IMR-90 (cell line): Measurements from ENCODE around the gene NDUFV2. TPM values are rescaled to one million over a fixed set of nuclear protein-coding genes. Genes with fewer than 3 reads are reported as not detected.

Experiments used
- ATAC-seq: fragments of 200-7000 bp; cut with Tn5 transposase; 2 replicates; pipeline ENCODE4 v1.9.1; 2020; ENCODE audit warnings: low read depth, mild to moderate bottlenecking, moderate library complexity
- BruUV-seq: library from RNA; stranded (reverse); fragments of 400-500 nt; replicated peaks from 2 replicates; lab custom pipeline; 2021; lab: Mats Ljungman, UMichigan
- CTCF ChIA-PET: fragments of 300-600 bp; formaldehyde crosslinking; extraction: SDS; loops from one replicate; lab custom pipeline; 2021; ENCODE audit warnings: antibody characterized with exemption; lab: Yijun Ruan, JAX
- POLR2A ChIA-PET: fragments of 300-600 bp; sonication (Branson Sonifier 250); formaldehyde crosslinking; loops from one replicate; lab custom pipeline; 2022; ENCODE audit warnings: antibody characterized with exemption; ENCODE audit not compliant: unreplicated experiment; lab: Charles Lee
- DNase-seq: peaks from one replicate; pipeline ENCODE4 v3.0.0; 2013
- H2AFZ ChIP-seq: replicated peaks from 2 replicates; pipeline ENCODE3; 2013; ENCODE audit warnings: low read length, mild to moderate bottlenecking; ENCODE audit not compliant: poor library complexity
- H2AK5ac ChIP-seq: 2 replicates; pipeline ENCODE4 v1.6.1; 2013; ENCODE audit warnings: low read depth, low read length, inconsistent platforms
- H2AK9ac ChIP-seq: replicated peaks from 2 replicates; pipeline ENCODE3; 2013; ENCODE audit warnings: mild to moderate bottlenecking, low read depth, low read length, moderate library complexity; ENCODE audit not compliant: poor library complexity
- H2BK120ac ChIP-seq: 2 replicates; pipeline ENCODE4 v1.6.1; 2013; ENCODE audit warnings: low read depth, low read length, inconsistent platforms
- H2BK15ac ChIP-seq: 3 replicates; pipeline ENCODE4 v1.6.1; 2013; ENCODE audit warnings: low read depth, low read length, inconsistent platforms
- H2BK20ac ChIP-seq: 2 replicates; pipeline ENCODE4 v1.6.1; 2013; ENCODE audit warnings: low read depth, mild to moderate bottlenecking, inconsistent platforms, low read length, moderate library complexity
- H2BK5ac ChIP-seq: 2 replicates; pipeline ENCODE4 v1.6.1; 2013; ENCODE audit warnings: mild to moderate bottlenecking, low read depth, low read length, inconsistent platforms; ENCODE audit not compliant: poor library complexity, severe bottlenecking
- H3K14ac ChIP-seq: replicated peaks from 2 replicates; pipeline ENCODE4 v1.6.1; 2013; ENCODE audit warnings: low read depth, low read length, inconsistent platforms
- H3K18ac ChIP-seq: 2 replicates; pipeline ENCODE4 v1.6.1; 2013; ENCODE audit warnings: low read depth, low read length, control low read depth
- H3K23ac ChIP-seq: 2 replicates; pipeline ENCODE4 v1.6.1; 2013; ENCODE audit warnings: low read depth, low read length, inconsistent platforms
- H3K27ac ChIP-seq: 2 replicates; pipeline ENCODE4 v1.5.1; 2013; ENCODE audit warnings: mild to moderate bottlenecking, control low read depth, low read length; ENCODE audit not compliant: insufficient read depth
- H3K27me3 ChIP-seq: 2 replicates; pipeline ENCODE4 v1.6.1; 2013; ENCODE audit warnings: low read length; ENCODE audit not compliant: control insufficient read depth, insufficient read depth
- H3K36me3 ChIP-seq: 2 replicates; pipeline ENCODE4 v1.6.1; 2013; ENCODE audit warnings: low read length, mixed read lengths; ENCODE audit not compliant: control insufficient read depth, insufficient read depth
- H3K4ac ChIP-seq: 2 replicates; pipeline ENCODE4 v1.6.1; 2013; ENCODE audit warnings: low read depth, low read length, inconsistent platforms
- H3K4me1 ChIP-seq: 2 replicates; pipeline ENCODE4 v1.6.1; 2013; ENCODE audit warnings: low read length, mixed read lengths; ENCODE audit not compliant: control insufficient read depth, insufficient read depth
- H3K4me2 ChIP-seq: 2 replicates; pipeline ENCODE4 v1.6.1; 2013; ENCODE audit warnings: low read depth, mild to moderate bottlenecking, control low read depth, low read length, moderate library complexity
- H3K4me3 ChIP-seq: 2 replicates; pipeline ENCODE4 v1.5.1; 2013; ENCODE audit warnings: low read depth, mild to moderate bottlenecking, control low read depth, low read length, moderate library complexity; ENCODE audit not compliant: insufficient read depth
- H3K56ac ChIP-seq: 2 replicates; pipeline ENCODE4 v1.6.1; 2013; ENCODE audit warnings: low read length, inconsistent platforms; ENCODE audit not compliant: insufficient read depth; ENCODE audit errors: extremely low read depth
- H3K79me1 ChIP-seq, 2 experiments: 2 replicates each; pipeline ENCODE4 v1.6.1; 2013; ENCODE audit warnings: low read length in 2 of 2, inconsistent platforms in 1 of 2, low read depth in 1 of 2
- H3K9ac ChIP-seq: 2 replicates; pipeline ENCODE4 v1.6.1; 2013; ENCODE audit warnings: low read depth, low read length, control low read depth
- H3K9me1 ChIP-seq: 2 replicates; pipeline ENCODE4 v1.6.1; 2013; ENCODE audit warnings: low read length, inconsistent platforms; ENCODE audit not compliant: insufficient read depth
- H3K9me3 ChIP-seq: 2 replicates; pipeline ENCODE4 v1.6.1; 2013; ENCODE audit warnings: low read length; ENCODE audit not compliant: control insufficient read depth, insufficient read depth
- H4K20me1 ChIP-seq: 2 replicates; pipeline ENCODE4 v1.6.1; 2013; ENCODE audit warnings: low read length, inconsistent platforms; ENCODE audit not compliant: insufficient read depth
- H4K5ac ChIP-seq: 2 replicates; pipeline ENCODE4 v1.6.1; 2013; ENCODE audit warnings: mild to moderate bottlenecking, low read depth, low read length, control low read depth
- H4K8ac ChIP-seq, 2 experiments: 2 replicates each; pipeline ENCODE4 v1.6.1; 2013; ENCODE audit warnings: low read depth in 2 of 2, low read length in 2 of 2, control low read depth in 1 of 2, inconsistent platforms in 1 of 2
- H4K91ac ChIP-seq: 2 replicates; pipeline ENCODE4 v1.6.1; 2013; ENCODE audit warnings: low read depth, low read length, inconsistent platforms; ENCODE audit not compliant: insufficient read depth
- BHLHE40 ChIP-seq: fragments of 150-350 bp; IDR thresholded peaks from 2 replicates; pipeline ENCODE4 v1.6.1; 2016; ENCODE audit warnings: mild to moderate bottlenecking, low read depth, low read length
- CEBPB ChIP-seq: IDR thresholded peaks from 2 replicates; pipeline ENCODE4 v1.6.1; 2012; ENCODE audit warnings: low read depth, low read length, improper control_type of control experiment
- CHD1 ChIP-seq: IDR thresholded peaks from 2 replicates; pipeline ENCODE4 v1.6.1; 2012; ENCODE audit warnings: low read depth, low read length, improper control_type of control experiment
- FOS ChIP-seq: fragments of 150-350 bp; IDR thresholded peaks from 2 replicates; pipeline ENCODE4 v1.6.1; 2016; ENCODE audit warnings: low read depth, low read length
- MAFK ChIP-seq: IDR thresholded peaks from 2 replicates; pipeline ENCODE4 v1.6.1; 2012; ENCODE audit warnings: low read depth, low read length, improper control_type of control experiment
- MAZ ChIP-seq: IDR thresholded peaks from 2 replicates; pipeline ENCODE4 v1.6.1; 2012; ENCODE audit warnings: low read depth, mild to moderate bottlenecking, low read length, improper control_type of control experiment, moderate library complexity, borderline replicate concordance
- MXI1 ChIP-seq: IDR thresholded peaks from 2 replicates; pipeline ENCODE4 v1.6.1; 2012; ENCODE audit warnings: low read depth, mild to moderate bottlenecking, low read length, moderate library complexity, borderline replicate concordance
- NFE2L2 ChIP-seq: fragments of 150-350 bp; IDR thresholded peaks from 2 replicates; pipeline ENCODE4 v1.6.1; 2016; ENCODE audit warnings: low read depth, mild to moderate bottlenecking, low read length
- POLR2A ChIP-seq: IDR thresholded peaks from 2 replicates; pipeline ENCODE4 v1.6.1; 2012; ENCODE audit warnings: mild to moderate bottlenecking, low read depth, low read length
- RAD21 ChIP-seq: IDR thresholded peaks from 2 replicates; pipeline ENCODE4 v1.6.1; 2012; ENCODE audit warnings: low read length, improper control_type of control experiment
- RCOR1 ChIP-seq: IDR thresholded peaks from 2 replicates; pipeline ENCODE4 v1.6.1; 2012; ENCODE audit warnings: mild to moderate bottlenecking, low read length, improper control_type of control experiment; ENCODE audit not compliant: insufficient replicate concordance
- RFX5 ChIP-seq: IDR thresholded peaks from 2 replicates; pipeline ENCODE4 v1.8.0; 2012; ENCODE audit warnings: low read depth, mild to moderate bottlenecking, low read length, moderate library complexity
- SMC3 ChIP-seq: fragments of 150-350 bp; IDR thresholded peaks from 2 replicates; pipeline ENCODE4 v1.6.1; 2016; ENCODE audit warnings: low read depth, mild to moderate bottlenecking, antibody characterized with exemption, low read length, moderate library complexity
- WGBS, 2 experiments: methylation state at CpG; one replicate each; pipeline versions ENCODE4 v1.1.5 to v1.1.7; 2013; ENCODE audit warnings: missing lambda C conversion rate in 2 of 2; ENCODE audit not compliant: insufficient read length in 1 of 2; ENCODE audit errors: extremely low coverage in 2 of 2; 5-methylcytosine and 5-hydroxymethylcytosine counted together
- dilution Hi-C: fragments of 300-500 bp; cut with HindIII; formaldehyde crosslinking; loops from one replicate; pipeline ENCODE4 v1.14.3; 2018; ENCODE audit warnings: low sequenced_read_pairs; ENCODE audit not compliant: unreplicated experiment
- in situ Hi-C: fragments of 300-500 bp; cut with MboI; formaldehyde crosslinking; loops from 3 replicates; pipeline ENCODE4 v1.14.3; 2019; ENCODE audit warnings: low sequenced_read_pairs, inconsistent platforms, mixed read lengths
- intact Hi-C: fragments of 100-400 bp; cut with micrococcal nuclease; formaldehyde crosslinking; loops from 2 replicates; pipeline ENCODE4 v1.10.0; 2022
- polyA plus RNA-seq, 3 experiments: library from polyadenylated mRNA; depleted of rRNA; stranded (reverse); fragments of >200 nt; gene quantifications; 2 replicates each; pipeline ENCODE4 v1.2.3, GENCODE V29; 2012; ENCODE audit warnings: low replicate concordance in 1 of 3
- total RNA-seq: library from RNA; depleted of rRNA; stranded (reverse); fragments of >200 nt; gene quantifications from 2 replicates; pipeline ENCODE4 v1.2.3, GENCODE V29; 2012
- TF ChIP-seq, protein P1 (sequence below): fragments of 150-350 bp; IDR thresholded peaks from 2 replicates; pipeline ENCODE4 v1.6.1; 2017; ENCODE audit warnings: mild to moderate bottlenecking, antibody characterized with exemption, low read length, low read depth
- TF ChIP-seq, protein P2 (sequence below): fragments of 150-350 bp; IDR thresholded peaks from 2 replicates; pipeline ENCODE4 v1.6.1; 2016; ENCODE audit warnings: low read depth, mild to moderate bottlenecking, low read length, moderate library complexity, borderline replicate concordance
- TF ChIP-seq, protein P3 (sequence below): conservative IDR thresholded peaks from 2 replicates; pipeline ENCODE4 v1.5.1; 2012; ENCODE audit warnings: mild to moderate bottlenecking, low read depth, low read length, improper control_type of control experiment

Gene NDUFV2
- total and polyA plus RNA-seq, 2 of the 4 experiments (the other 2 are of a cell fraction), result 106 to 126 TPM

DNA sequence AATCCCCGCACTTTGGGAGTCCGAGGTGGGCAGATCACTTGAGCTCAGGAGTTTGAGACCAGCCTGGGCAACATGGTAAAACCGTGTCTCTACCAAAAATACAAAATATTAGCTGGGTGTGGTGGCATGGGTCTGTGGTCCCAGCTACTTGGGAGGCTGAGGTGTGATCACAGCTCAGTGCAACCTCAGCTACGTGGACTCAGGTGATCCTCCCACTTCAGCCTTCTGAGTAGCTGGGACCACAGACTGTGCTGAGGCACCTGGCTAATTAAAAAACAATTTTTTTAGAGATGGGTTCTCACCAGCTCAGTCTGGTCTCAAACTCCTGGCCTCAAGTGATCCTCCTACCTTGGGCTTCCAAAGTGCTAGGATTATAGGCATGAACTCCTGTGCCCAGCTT lies 57.5 kb downstream of the NDUFV2 start:
- Histone ChIP-seq H2AFZ (no peak overlapping the region), H3K4me1 (no peaks in the 10 kb centered on the region), H2BK120ac (no peak overlapping the region), H3K9me3 (no peaks in the 10 kb centered on the region), H3K14ac (no peak overlapping the region), H3K23ac (no peak overlapping the region), H4K8ac (no peak overlapping the region), H3K79me1 (peaks cover 17 to 65% of the 10 kb centered on the region in 2 experiments), H3K9ac (no peak overlapping the region), H4K20me1 (peaks cover 58% of the 10 kb centered on the region), H4K5ac (no peak overlapping the region), H2BK15ac (no peak overlapping the region), H2BK5ac (no peak overlapping the region), H2BK20ac (no peak overlapping the region), H3K4me2 (no peak overlapping the region), H3K9me1 (no peaks in the 10 kb centered on the region), H3K4ac (no peak overlapping the region), H4K91ac (no peak overlapping the region), H3K36me3 (peaks cover 2% of the 10 kb centered on the region; the same call in 1 of the 2 replicates), H3K27me3 (no peaks in the 10 kb centered on the region), H2AK9ac (no peak overlapping the region), H2AK5ac (no peak overlapping the region), H3K56ac (no peak overlapping the region), H3K4me3 (no peak overlapping the region), H3K18ac (no peak overlapping the region), H3K27ac (no peak overlapping the region)
- no CpG with 5 or more reads among the region's 4 CpGs for WGBS, 2 experiments
- intact Hi-C loops (no loop called here), dilution Hi-C loops (no loop called here), in situ Hi-C loops (no loop called here)
- ChIA-PET CTCF (interaction anchor here (1.1 kb wide), 1 partner anchor 21 kb away, joined by 3 read pairs; no protein-coding TSS in a partner anchor), POLR2A (no interaction called here)
- DNase-seq, result no peak
- no TSS peak for BruUV-seq
- ATAC-seq, result no peak
- TF ChIP-seq MXI1, result no peak
- TF ChIP-seq RCOR1, result no peak
- TF ChIP-seq CEBPB, result no peak
- TF ChIP-seq POLR2A, result no peak
- no peak for TF ChIP-seq MAZ
- TF ChIP-seq SMC3, result no peak
- TF ChIP-seq, protein P1, sequence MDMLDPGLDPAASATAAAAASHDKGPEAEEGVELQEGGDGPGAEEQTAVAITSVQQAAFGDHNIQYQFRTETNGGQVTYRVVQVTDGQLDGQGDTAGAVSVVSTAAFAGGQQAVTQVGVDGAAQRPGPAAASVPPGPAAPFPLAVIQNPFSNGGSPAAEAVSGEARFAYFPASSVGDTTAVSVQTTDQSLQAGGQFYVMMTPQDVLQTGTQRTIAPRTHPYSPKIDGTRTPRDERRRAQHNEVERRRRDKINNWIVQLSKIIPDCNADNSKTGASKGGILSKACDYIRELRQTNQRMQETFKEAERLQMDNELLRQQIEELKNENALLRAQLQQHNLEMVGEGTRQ, result no peak
- no peak for TF ChIP-seq RAD21
- TF ChIP-seq BHLHE40, result no peak
- TF ChIP-seq MAFK, result no peak
- TF ChIP-seq NFE2L2, result no peak
- no peak for TF ChIP-seq CHD1
- no peak for TF ChIP-seq RFX5
- no peak for TF ChIP-seq FOS
- TF ChIP-seq, protein P2, sequence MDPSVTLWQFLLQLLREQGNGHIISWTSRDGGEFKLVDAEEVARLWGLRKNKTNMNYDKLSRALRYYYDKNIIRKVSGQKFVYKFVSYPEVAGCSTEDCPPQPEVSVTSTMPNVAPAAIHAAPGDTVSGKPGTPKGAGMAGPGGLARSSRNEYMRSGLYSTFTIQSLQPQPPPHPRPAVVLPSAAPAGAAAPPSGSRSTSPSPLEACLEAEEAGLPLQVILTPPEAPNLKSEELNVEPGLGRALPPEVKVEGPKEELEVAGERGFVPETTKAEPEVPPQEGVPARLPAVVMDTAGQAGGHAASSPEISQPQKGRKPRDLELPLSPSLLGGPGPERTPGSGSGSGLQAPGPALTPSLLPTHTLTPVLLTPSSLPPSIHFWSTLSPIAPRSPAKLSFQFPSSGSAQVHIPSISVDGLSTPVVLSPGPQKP, result no peak
- TF ChIP-seq, protein P3, sequence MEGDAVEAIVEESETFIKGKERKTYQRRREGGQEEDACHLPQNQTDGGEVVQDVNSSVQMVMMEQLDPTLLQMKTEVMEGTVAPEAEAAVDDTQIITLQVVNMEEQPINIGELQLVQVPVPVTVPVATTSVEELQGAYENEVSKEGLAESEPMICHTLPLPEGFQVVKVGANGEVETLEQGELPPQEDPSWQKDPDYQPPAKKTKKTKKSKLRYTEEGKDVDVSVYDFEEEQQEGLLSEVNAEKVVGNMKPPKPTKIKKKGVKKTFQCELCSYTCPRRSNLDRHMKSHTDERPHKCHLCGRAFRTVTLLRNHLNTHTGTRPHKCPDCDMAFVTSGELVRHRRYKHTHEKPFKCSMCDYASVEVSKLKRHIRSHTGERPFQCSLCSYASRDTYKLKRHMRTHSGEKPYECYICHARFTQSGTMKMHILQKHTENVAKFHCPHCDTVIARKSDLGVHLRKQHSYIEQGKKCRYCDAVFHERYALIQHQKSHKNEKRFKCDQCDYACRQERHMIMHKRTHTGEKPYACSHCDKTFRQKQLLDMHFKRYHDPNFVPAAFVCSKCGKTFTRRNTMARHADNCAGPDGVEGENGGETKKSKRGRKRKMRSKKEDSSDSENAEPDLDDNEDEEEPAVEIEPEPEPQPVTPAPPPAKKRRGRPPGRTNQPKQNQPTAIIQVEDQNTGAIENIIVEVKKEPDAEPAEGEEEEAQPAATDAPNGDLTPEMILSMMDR, result no peak
